A673 (cell line): ENCODE measurements around the gene MFSD6. TPM values are rescaled to one million over a fixed set of nuclear protein-coding genes. Genes with fewer than 3 reads are reported as not detected.

Experiments used
- BruUV-seq: library from RNA; stranded (reverse); fragments of 400-500 nt; replicated peaks from 2 replicates; lab custom pipeline; 2021; lab: Mats Ljungman, UMichigan
- CTCF ChIA-PET: fragments of 300-600 bp; sonication (Branson Sonifier 250); formaldehyde crosslinking; loops from one replicate; lab custom pipeline; 2022; ENCODE audit warnings: antibody characterized with exemption; lab: Charles Lee
- POLR2A ChIA-PET: fragments of 300-600 bp; sonication (Branson Sonifier 250); formaldehyde crosslinking; loops from one replicate; lab custom pipeline; 2022; ENCODE audit warnings: antibody characterized with exemption; ENCODE audit not compliant: low non-redundant PET; lab: Charles Lee
- DNase-seq: peaks from one replicate; pipeline ENCODE4 v3.0.0-alpha.2; 2015; ENCODE audit warnings: low spot score
- H3K27ac ChIP-seq: fragments of 200-600 bp; sonication (generic); 2 replicates; pipeline ENCODE4 v1.5.1; 2016; ENCODE audit warnings: mixed run types, low read depth, mild to moderate bottlenecking, mixed read lengths, antibody characterized with exemption, low read length; ENCODE audit not compliant: poor library complexity, severe bottlenecking
- H3K27me3 ChIP-seq: fragments of 200-600 bp; sonication (generic); replicated peaks from 2 replicates; pipeline ENCODE4 v1.6.1; 2017; ENCODE audit warnings: mixed run types, low read depth, mild to moderate bottlenecking, mixed read lengths, antibody characterized with exemption, low read length; ENCODE audit not compliant: insufficient read depth, poor library complexity
- H3K36me3 ChIP-seq: fragments of 200-600 bp; sonication (generic); 2 replicates; pipeline ENCODE4 v1.6.1; 2016; ENCODE audit warnings: mixed run types, mild to moderate bottlenecking, mixed read lengths, antibody characterized with exemption, low read length; ENCODE audit not compliant: insufficient read depth, poor library complexity, severe bottlenecking
- H3K4me1 ChIP-seq: fragments of 200-600 bp; sonication (generic); 2 replicates; pipeline ENCODE4 v1.6.1; 2017; ENCODE audit warnings: mixed run types, mild to moderate bottlenecking, mixed read lengths, antibody characterized with exemption, low read length; ENCODE audit not compliant: insufficient read depth, poor library complexity, severe bottlenecking
- H3K4me3 ChIP-seq: fragments of 200-600 bp; sonication (generic); 2 replicates; pipeline ENCODE4 v1.5.1; 2016; ENCODE audit warnings: low read depth, mixed run types, mild to moderate bottlenecking, mixed read lengths, low read length; ENCODE audit not compliant: poor library complexity, severe bottlenecking
- H3K9me3 ChIP-seq: fragments of 200-600 bp; sonication (generic); 2 replicates; pipeline ENCODE4 v1.6.1; 2016; ENCODE audit warnings: mixed run types, low read depth, mild to moderate bottlenecking, mixed read lengths, antibody characterized with exemption, low read length; ENCODE audit not compliant: poor library complexity, severe bottlenecking
- CTCF ChIP-seq: fragments of 300-800, 200-600 bp; sonication (generic); conservative IDR thresholded peaks from 2 replicates; pipeline ENCODE4 v1.5.1; 2017; ENCODE audit warnings: low read depth, mild to moderate bottlenecking, antibody characterized with exemption, low read length, moderate library complexity, mixed read lengths
- EZH2 ChIP-seq: fragments of 200-600 bp; sonication (generic); IDR thresholded peaks from 2 replicates; pipeline ENCODE4 v1.6.1; 2017; ENCODE audit warnings: borderline replicate concordance, low read depth, mild to moderate bottlenecking, mixed read lengths, antibody characterized with exemption, low read length; ENCODE audit not compliant: poor library complexity, severe bottlenecking
- intact Hi-C: fragments of 100-400 bp; cut with micrococcal nuclease; formaldehyde crosslinking; loops from one replicate; pipeline ENCODE4 v1.10.0; 2022; ENCODE audit not compliant: unreplicated experiment
- total RNA-seq: library from RNA; stranded (reverse); gene quantifications from 2 replicates; pipeline ENCODE4 v1.2.3, GENCODE V29; 2021

The MFSD6 gene
- total RNA-seq, 1 experiment from 2014 or later = 8.4 TPM

- H3K27me3 ChIP-seq = no peaks in the 10 kb centered on the region
- intact Hi-C loops = no loop called here
- ChIA-PET POLR2A (no interaction called here), CTCF (no interaction called here)
- BruUV-seq = no TSS peak
- DNase-seq = no peak
- no peak for TF ChIP-seq EZH2
- TF ChIP-seq CTCF = no peak
- H3K36me3 ChIP-seq = no peaks in the 10 kb centered on the region
- H3K4me1 ChIP-seq = no peaks in the 10 kb centered on the region
- H3K4me3 ChIP-seq = no peak overlapping the region
- H3K9me3 ChIP-seq = no peaks in the 10 kb centered on the region
- no peak overlapping the region for H3K27ac ChIP-seq
These were observed 28.4 kb downstream of the MFSD6 start for GRCh38 chr2:190436557-190436956.

GRCh38 chr2:190440113-190440512 is 32.0 kb downstream of the MFSD6 start:
- Histone ChIP-seq H3K9me3 (no peaks in the 10 kb centered on the region), H3K36me3 (no peaks in the 10 kb centered on the region), H3K4me1 (no peaks in the 10 kb centered on the region), H3K4me3 (no peak overlapping the region), H3K27me3 (no peaks in the 10 kb centered on the region), H3K27ac (no peak overlapping the region)
- CTCF ChIA-PET = no interaction called here
- no peak for DNase-seq
- TF ChIP-seq EZH2 (no peak), CTCF (no peak)
- BruUV-seq = no TSS peak
- POLR2A ChIA-PET = no interaction called here
- intact Hi-C loops = no loop called here

GRCh38 chr2:190441564-190441963 is 33.4 kb downstream of the MFSD6 start:
- ChIA-PET CTCF (no interaction called here), POLR2A (no interaction called here)
- Histone ChIP-seq H3K4me3 (no peak overlapping the region), H3K9me3 (no peaks in the 10 kb centered on the region), H3K4me1 (no peaks in the 10 kb centered on the region), H3K27me3 (no peaks in the 10 kb centered on the region), H3K27ac (no peak overlapping the region), H3K36me3 (no peaks in the 10 kb centered on the region)
- BruUV-seq = no TSS peak
- TF ChIP-seq CTCF (no peak), EZH2 (no peak)
- DNase-seq = no peak
- intact Hi-C loops = no loop called here
